ENCODE measurements around the gene SORT1.

DNA sequence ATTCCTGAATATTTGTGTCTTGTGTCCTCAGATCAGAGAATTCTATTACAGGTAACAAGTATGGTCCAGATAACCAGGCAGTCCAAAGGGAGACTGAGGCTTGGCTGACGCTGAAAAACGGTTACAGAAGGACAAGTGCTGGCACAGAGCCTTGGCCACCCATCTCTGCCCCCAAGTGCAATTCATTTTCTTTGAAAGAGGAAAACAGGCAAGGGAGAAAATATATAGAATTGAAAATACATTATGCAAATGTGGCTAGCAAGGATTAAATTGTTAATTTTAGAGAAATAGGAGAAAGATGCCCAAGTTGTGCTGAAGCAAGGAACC, 1.2 kb downstream of the SORT1 start:
- TF ChIP-seq, protein P1, sequence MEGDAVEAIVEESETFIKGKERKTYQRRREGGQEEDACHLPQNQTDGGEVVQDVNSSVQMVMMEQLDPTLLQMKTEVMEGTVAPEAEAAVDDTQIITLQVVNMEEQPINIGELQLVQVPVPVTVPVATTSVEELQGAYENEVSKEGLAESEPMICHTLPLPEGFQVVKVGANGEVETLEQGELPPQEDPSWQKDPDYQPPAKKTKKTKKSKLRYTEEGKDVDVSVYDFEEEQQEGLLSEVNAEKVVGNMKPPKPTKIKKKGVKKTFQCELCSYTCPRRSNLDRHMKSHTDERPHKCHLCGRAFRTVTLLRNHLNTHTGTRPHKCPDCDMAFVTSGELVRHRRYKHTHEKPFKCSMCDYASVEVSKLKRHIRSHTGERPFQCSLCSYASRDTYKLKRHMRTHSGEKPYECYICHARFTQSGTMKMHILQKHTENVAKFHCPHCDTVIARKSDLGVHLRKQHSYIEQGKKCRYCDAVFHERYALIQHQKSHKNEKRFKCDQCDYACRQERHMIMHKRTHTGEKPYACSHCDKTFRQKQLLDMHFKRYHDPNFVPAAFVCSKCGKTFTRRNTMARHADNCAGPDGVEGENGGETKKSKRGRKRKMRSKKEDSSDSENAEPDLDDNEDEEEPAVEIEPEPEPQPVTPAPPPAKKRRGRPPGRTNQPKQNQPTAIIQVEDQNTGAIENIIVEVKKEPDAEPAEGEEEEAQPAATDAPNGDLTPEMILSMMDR (IDR thresholded peaks at IDR 0.05), result no peak
- TF ChIP-seq POLR2A (IDR thresholded peaks at IDR 0.05), result no peak

All from Peyer's patch (tissue), 4 donors.